ENCODE data around the gene SLC35E1. TPM values are rescaled to one million over a fixed set of nuclear protein-coding genes. Genes with fewer than 3 reads are reported as not detected.
"Not testable (repeated sequence)": the region's sequence is repeated elsewhere in the genome, so short reads cannot be mapped to it uniquely, and the experiment has no call there.

Gene SLC35E1
- total RNA-seq, 1 donor from 2014 or later, result 55.3 TPM

- no peaks in the 10 kb centered on the region for H3K27me3 Mint-ChIP-seq (ENCODE audit: low read depth)
- no peak for DNase-seq (ENCODE audit: low spot score)
- intact Hi-C loops (cut with micrococcal nuclease), result no loop called here
- H3K4me3 Mint-ChIP-seq (ENCODE audit: low read depth), result no peak overlapping the region
- no peaks in the 10 kb centered on the region for H3K9me3 Mint-ChIP-seq
- H3K4me1 Mint-ChIP-seq (ENCODE audit: low read depth), result peaks cover 17% of the 10 kb centered on the region
- H3K27ac Mint-ChIP-seq, result no peak overlapping the region
- H3K36me3 Mint-ChIP-seq (ENCODE audit: low read depth), result peaks cover 40% of the 10 kb centered on the region
Measured at GRCh38 chr19:16548956-16549355, 23.3 kb downstream of the SLC35E1 start.

DNA sequence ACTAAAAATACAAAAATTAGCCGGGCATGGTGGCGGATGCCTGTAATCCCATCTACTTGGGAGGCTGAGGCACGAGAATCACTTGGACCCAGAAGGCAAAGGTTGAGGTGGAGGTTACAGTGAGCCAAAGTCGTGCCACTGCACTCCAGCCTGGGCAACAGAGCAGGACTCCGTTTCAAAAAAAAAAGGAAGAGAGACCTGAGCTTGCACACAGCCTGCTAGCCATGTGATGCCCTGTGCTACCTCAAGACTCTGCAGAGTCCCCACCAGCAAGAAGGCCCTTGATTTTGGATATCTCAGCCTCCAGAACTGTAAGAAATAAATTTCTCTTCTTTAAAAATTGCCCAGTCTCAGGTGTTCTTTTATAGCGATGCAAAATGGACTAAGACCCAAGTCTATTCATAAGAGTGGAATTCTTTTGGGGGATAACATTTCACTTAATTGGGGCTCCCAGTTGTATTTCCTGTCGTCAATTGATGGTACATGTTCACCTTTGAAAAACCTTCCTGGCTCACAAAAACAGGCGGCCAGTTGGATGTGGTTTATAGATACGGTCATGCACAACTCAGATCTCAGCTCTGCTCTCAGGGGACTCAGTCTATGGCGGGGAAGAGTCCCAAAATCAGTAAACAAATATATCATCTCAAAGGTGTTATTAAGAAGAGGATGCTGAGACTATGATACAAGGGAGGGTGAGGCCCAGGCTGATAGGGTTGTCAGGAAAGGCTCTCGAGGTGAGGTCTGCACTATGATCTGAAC lies 27.6 kb downstream of the SLC35E1 start:
- Mint-ChIP-seq H3K4me3 (ENCODE audit: low read depth) (peak overlapping the region; percentile 38), H3K36me3 (ENCODE audit: low read depth) (peaks cover 33% of the 10 kb centered on the region), H3K4me1 (ENCODE audit: low read depth) (peaks cover 27% of the 10 kb centered on the region), H3K27ac (peak overlapping the region; percentile 61), H3K9me3 (no peaks in the 10 kb centered on the region), H3K27me3 (ENCODE audit: low read depth) (no peaks in the 10 kb centered on the region)
- intact Hi-C loops (cut with micrococcal nuclease), result no loop called here
- no peak for DNase-seq (ENCODE audit: low spot score)

- Mint-ChIP-seq H3K27ac (peak overlapping the region; percentile 95), H3K4me1 (ENCODE audit: low read depth) (peaks cover 29% of the 10 kb centered on the region)
- intact Hi-C loops (cut with micrococcal nuclease), result loop anchor here (2.0 kb wide), 2 partner anchors 23 to 47 kb away; partner anchors contain the start of genes C19orf44 and CALR3
Measured at GRCh38 chr19:16543734-16544133, 28.5 kb downstream of the SLC35E1 start.

DNA sequence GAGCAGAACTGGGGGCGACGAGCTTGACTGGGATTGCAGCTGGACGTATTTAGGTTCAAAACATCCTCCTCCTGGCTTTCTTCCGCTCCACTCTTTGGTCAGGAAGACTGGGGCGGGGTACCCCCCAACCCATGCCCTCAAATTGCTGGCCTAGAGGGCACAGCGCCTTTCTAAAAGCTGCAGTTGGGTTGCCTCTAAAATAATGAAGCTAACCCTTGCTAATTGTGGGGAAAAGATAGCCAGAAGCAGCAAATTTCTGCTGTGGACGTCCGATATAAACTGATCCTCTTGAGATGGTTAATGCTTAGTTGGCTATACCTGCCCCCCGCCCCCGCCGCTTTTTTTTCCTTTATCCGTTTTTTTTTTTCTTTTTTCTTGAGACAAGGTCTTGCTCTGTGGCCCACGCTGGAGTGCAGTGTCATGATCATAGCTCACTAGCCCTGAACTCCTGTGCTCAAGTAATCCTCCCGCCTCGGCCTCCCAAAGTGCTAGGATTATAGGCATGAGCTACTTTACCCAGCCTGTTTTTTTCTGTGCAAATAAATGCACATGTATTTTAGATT lies 29.2 kb downstream of the SLC35E1 start:
- Mint-ChIP-seq H3K4me1 (ENCODE audit: low read depth) (peaks cover 32% of the 10 kb centered on the region), H3K4me3 (ENCODE audit: low read depth) (peak overlapping the region; percentile 99), H3K36me3 (ENCODE audit: low read depth) (peaks cover 46% of the 10 kb centered on the region), H3K27me3 (ENCODE audit: low read depth) (no peaks in the 10 kb centered on the region), H3K27ac (peak overlapping the region; percentile 95), H3K9me3 (no peaks in the 10 kb centered on the region)
- no peak for DNase-seq (ENCODE audit: low spot score)
- intact Hi-C loops (cut with micrococcal nuclease), result loop anchor here (1.0 to 2.0 kb wide), 5 partner anchors 24 to 85 kb away; partner anchors contain the start of genes C19orf44, CALR3, MED26 and SLC35E1

More at GRCh38 chr19:16543734-16544133, 28.5 kb downstream of the SLC35E1 start:
- H3K9me3 Mint-ChIP-seq; H3K27me3 Mint-ChIP-seq (ENCODE audit: low read depth); DNase-seq (ENCODE audit: low spot score): not testable (repeated sequence)
- H3K36me3 Mint-ChIP-seq (ENCODE audit: low read depth), result peaks cover 41% of the 10 kb centered on the region
- peak overlapping the region; percentile 99 for H3K4me3 Mint-ChIP-seq (ENCODE audit: low read depth)

- no peaks in the 10 kb centered on the region for H3K27me3 Mint-ChIP-seq (ENCODE audit: low read depth)
- peak within 1 kb of the TSS; percentile 99 for H3K4me3 Mint-ChIP-seq (ENCODE audit: low read depth)
- peak; percentile 93 for DNase-seq (ENCODE audit: low spot score)
- peak within 1 kb of the TSS; percentile 95 for H3K27ac Mint-ChIP-seq
- no peaks in the 10 kb centered on the region for H3K9me3 Mint-ChIP-seq
- H3K36me3 Mint-ChIP-seq (ENCODE audit: low read depth), result peaks cover 52% of the 10 kb centered on the region
- H3K4me1 Mint-ChIP-seq (ENCODE audit: low read depth), result peaks cover 28% of the 10 kb centered on the region
- intact Hi-C loops (cut with micrococcal nuclease), result loop anchor here (1.0 to 2.0 kb wide), 5 partner anchors 25 to 86 kb away; partner anchors contain the start of genes C19orf44, CALR3, MED26 and SLC35E1
Measured at GRCh38 chr19:16542045-16542909, 29.9 kb downstream of the SLC35E1 start, which contains the start of gene CHERP. Gene CHERP, minus strand, starts transcription at chr19:16542437. Its CDS starts 59 bp downstream, at chr19:16542378.

DNA sequence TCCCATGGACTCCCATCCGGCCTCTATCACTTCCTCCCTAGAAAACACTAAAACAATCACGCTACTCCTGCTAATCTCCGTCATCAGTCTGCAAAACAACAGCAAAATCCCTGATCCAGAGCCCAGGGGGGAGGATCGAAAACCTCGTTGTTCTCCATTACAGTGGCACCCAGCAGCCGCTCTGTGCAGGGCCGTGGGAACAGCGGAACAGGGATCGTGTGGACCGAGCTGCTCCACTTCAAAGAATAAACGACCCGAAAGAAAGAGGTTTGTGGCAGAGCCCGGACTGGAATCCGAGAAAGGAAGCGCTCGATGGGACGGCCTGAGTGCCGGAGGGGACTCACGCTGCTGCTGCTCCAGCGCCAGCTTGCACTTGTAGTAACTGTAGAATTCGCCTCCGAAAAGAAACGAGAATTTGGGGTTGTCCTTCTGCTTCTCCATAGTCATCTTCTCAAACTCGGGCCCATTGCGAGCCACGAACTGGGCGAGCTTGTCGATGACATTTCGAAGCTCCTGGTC lies 30.6 kb downstream of the SLC35E1 start:
- Mint-ChIP-seq H3K27me3 (ENCODE audit: low read depth) (no peaks in the 10 kb centered on the region), H3K4me3 (ENCODE audit: low read depth) (peak overlapping the region; percentile 99), H3K27ac (peak overlapping the region; percentile 46), H3K4me1 (ENCODE audit: low read depth) (peaks cover 28% of the 10 kb centered on the region), H3K9me3 (no peaks in the 10 kb centered on the region), H3K36me3 (ENCODE audit: low read depth) (peaks cover 58% of the 10 kb centered on the region)
- DNase-seq (ENCODE audit: low spot score), result no peak
- intact Hi-C loops (cut with micrococcal nuclease), result loop anchor here (1.0 to 2.0 kb wide), 5 partner anchors 25 to 87 kb away; partner anchors contain the start of genes C19orf44, CALR3, MED26 and SLC35E1

DNA sequence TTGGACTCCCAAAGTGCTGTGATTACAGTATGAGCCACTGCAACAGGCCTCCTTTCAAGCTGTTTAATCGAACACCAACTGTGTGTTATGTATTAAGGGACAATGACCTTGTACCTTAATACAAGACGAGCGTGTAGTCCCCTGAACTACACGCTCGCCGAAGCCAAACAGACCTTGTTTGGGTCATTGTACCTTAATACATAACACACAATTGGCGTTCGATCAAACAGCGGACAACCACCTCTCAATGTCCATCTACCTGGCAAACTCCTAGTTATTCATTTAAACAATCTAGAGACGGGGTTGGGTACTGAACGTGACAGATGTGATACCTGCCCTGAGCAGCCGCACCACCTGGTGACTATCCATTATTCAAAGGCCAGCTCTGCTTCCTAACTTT lies 31.3 kb downstream of the SLC35E1 start:
- peaks cover 65% of the 10 kb centered on the region for H3K36me3 Mint-ChIP-seq (ENCODE audit: low read depth)
- no peaks in the 10 kb centered on the region for H3K9me3 Mint-ChIP-seq
- H3K27me3 Mint-ChIP-seq (ENCODE audit: low read depth), result no peaks in the 10 kb centered on the region
- intact Hi-C loops (cut with micrococcal nuclease), result no loop called here
- no peak overlapping the region for H3K27ac Mint-ChIP-seq
- peak overlapping the region; percentile 99 for H3K4me3 Mint-ChIP-seq (ENCODE audit: low read depth)
- DNase-seq (ENCODE audit: low spot score), result no peak
- H3K4me1 Mint-ChIP-seq (ENCODE audit: low read depth), result peaks cover 28% of the 10 kb centered on the region

DNA sequence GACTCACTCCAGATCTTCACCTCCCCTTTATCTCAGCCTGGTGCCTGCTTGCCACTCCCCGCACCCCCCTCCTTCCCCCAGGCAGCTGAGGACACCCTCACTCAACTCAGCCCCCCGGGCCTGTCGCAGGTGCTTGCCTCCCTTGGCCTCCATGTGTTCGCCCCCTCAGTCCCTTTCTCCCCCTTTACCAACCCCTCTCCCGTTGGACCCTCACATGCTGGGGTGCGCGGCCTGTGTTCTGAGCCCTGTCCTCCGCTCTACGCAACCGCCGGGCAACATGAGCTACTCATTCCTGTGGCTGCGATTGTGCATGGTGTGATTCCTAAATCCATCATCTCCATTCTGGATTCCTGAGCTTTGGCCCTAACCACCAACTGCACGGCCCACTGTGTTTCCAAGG lies 35.1 kb downstream of the SLC35E1 start:
- Mint-ChIP-seq H3K27me3 (ENCODE audit: low read depth) (no peaks in the 10 kb centered on the region), H3K4me1 (ENCODE audit: low read depth) (peaks cover 15% of the 10 kb centered on the region), H3K4me3 (ENCODE audit: low read depth) (no peak overlapping the region), H3K36me3 (ENCODE audit: low read depth) (peaks cover 76% of the 10 kb centered on the region), H3K27ac (no peak overlapping the region), H3K9me3 (no peaks in the 10 kb centered on the region)
- intact Hi-C loops (cut with micrococcal nuclease), result no loop called here
- no peak for DNase-seq (ENCODE audit: low spot score)

GRCh38 chr19:16536130-16536529 lies 36.1 kb downstream of the SLC35E1 start:
- Mint-ChIP-seq H3K4me1 (ENCODE audit: low read depth) (peaks cover 11% of the 10 kb centered on the region), H3K9me3 (no peaks in the 10 kb centered on the region), H3K27me3 (ENCODE audit: low read depth) (no peaks in the 10 kb centered on the region), H3K36me3 (ENCODE audit: low read depth) (peaks cover 80% of the 10 kb centered on the region), H3K4me3 (ENCODE audit: low read depth) (no peak overlapping the region), H3K27ac (no peak overlapping the region)
- intact Hi-C loops (cut with micrococcal nuclease), result no loop called here
- DNase-seq (ENCODE audit: low spot score), result no peak

DNA sequence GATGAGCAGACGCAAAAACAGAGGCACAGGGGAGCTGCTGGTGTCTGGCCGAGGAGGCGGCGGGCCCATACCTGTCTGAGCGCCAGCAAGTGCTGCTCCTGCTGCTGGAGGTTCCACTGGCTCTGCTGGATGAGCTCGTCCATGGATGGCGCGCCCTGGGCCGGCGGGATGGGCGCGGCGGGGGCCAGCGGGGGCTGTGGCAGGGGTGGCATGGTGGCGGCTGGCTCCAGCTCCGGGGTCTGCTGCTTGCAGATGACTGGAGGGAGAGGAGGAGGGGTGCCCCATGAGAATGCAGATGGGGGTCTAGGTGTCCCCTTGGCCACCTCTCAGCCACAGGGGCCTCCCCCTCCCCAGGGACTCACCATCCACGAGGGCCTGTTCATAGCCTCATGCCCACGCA lies 36.8 kb downstream of the SLC35E1 start:
- no peaks in the 10 kb centered on the region for H3K27me3 Mint-ChIP-seq (ENCODE audit: low read depth)
- peaks cover 75% of the 10 kb centered on the region for H3K36me3 Mint-ChIP-seq (ENCODE audit: low read depth)
- no peak overlapping the region for H3K27ac Mint-ChIP-seq
- intact Hi-C loops (cut with micrococcal nuclease), result no loop called here
- H3K9me3 Mint-ChIP-seq, result no peaks in the 10 kb centered on the region
- DNase-seq (ENCODE audit: low spot score), result no peak
- H3K4me1 Mint-ChIP-seq (ENCODE audit: low read depth), result peaks cover 9% of the 10 kb centered on the region
- H3K4me3 Mint-ChIP-seq (ENCODE audit: low read depth), result no peak overlapping the region

GRCh38 chr19:16532440-16533234 lies 39.6 kb downstream of the SLC35E1 start:
- DNase-seq (ENCODE audit: low spot score), result no peak
- no peaks in the 10 kb centered on the region for H3K27me3 Mint-ChIP-seq (ENCODE audit: low read depth)

DNA sequence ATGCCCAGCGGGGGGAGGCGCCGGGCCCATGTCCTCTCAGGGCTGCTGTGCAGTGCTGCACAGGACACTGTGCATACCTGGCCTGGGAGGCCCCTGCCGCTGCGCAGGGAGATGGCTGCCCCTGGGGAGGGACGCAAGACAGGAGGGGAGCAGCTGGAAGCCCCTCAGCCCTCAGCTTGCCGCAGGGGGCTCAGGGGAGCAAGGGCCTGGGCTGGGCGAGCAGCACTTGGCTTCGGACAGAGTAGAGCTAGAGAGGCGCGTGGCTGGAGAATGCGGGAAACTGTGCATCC lies 40.9 kb downstream of the SLC35E1 start:
- Mint-ChIP-seq H3K27ac (no peak overlapping the region), H3K4me1 (ENCODE audit: low read depth) (no peaks in the 10 kb centered on the region), H3K36me3 (ENCODE audit: low read depth) (peaks cover 65% of the 10 kb centered on the region), H3K9me3 (no peaks in the 10 kb centered on the region), H3K4me3 (ENCODE audit: low read depth) (no peak overlapping the region), H3K27me3 (ENCODE audit: low read depth) (no peaks in the 10 kb centered on the region)
- intact Hi-C loops (cut with micrococcal nuclease), result no loop called here
- no peak for DNase-seq (ENCODE audit: low spot score)

More at GRCh38 chr19:16532440-16533234, 39.6 kb downstream of the SLC35E1 start:
- no peak overlapping the region for H3K27ac Mint-ChIP-seq
- H3K9me3 Mint-ChIP-seq, result no peaks in the 10 kb centered on the region
- H3K36me3 Mint-ChIP-seq (ENCODE audit: low read depth), result peaks cover 72% of the 10 kb centered on the region
- no peaks in the 10 kb centered on the region for H3K4me1 Mint-ChIP-seq (ENCODE audit: low read depth)
- H3K4me3 Mint-ChIP-seq (ENCODE audit: low read depth), result no peak overlapping the region
- intact Hi-C loops (cut with micrococcal nuclease), result no loop called here
